NCI-H187 (cell line): ENCODE measurements around the gene OR52I1.

Experiments used
- DNase-seq, 2 experiments: peaks; one replicate each; lab custom pipeline; 2025; lab: John Stamatoyannopoulos, UW

OR52I1 gene

GRCh38 chr11:4615856-4616444 lies 22.1 kb downstream of the OR52I1 start:
- DNase-seq, result no peak

- DNase-seq, result no peak
Measured at GRCh38 chr11:4619514-4619913, 25.7 kb downstream of the OR52I1 start.

- DNase-seq, result peak; percentile 45 to 73
Measured at GRCh38 chr11:4626207-4627099, 32.6 kb downstream of the OR52I1 start.

GRCh38 chr11:4636136-4636535 lies 42.3 kb downstream of the OR52I1 start:
- DNase-seq, result no peak

GRCh38 chr11:4636962-4637661 lies 43.3 kb downstream of the OR52I1 start, which contains the start of gene OR51D1:
TSS of gene OR51D1 (plus strand) at chr11:4637477. CDS start at chr11:4639791, 2,314 bp downstream.
- peak; percentile 59 to 67 for DNase-seq

- no peak for DNase-seq
Measured at GRCh38 chr11:4637662-4638047, 43.8 kb downstream of the OR52I1 start.

GRCh38 chr11:4639931-4640330 lies 46.1 kb downstream of the OR52I1 start:
- no peak for DNase-seq

- DNase-seq, result no peak
Measured at GRCh38 chr11:4641501-4641900, 47.7 kb downstream of the OR52I1 start.

GRCh38 chr11:4642043-4642442 lies 48.2 kb downstream of the OR52I1 start:
- no peak for DNase-seq

- DNase-seq, result no peak
Measured at GRCh38 chr11:4643076-4643475, 49.2 kb downstream of the OR52I1 start.

GRCh38 chr11:4643682-4644081 lies 49.8 kb downstream of the OR52I1 start, which contains the start of gene OR51E1:
TSS of gene OR51E1 (plus strand) at chr11:4643982. CDS start at chr11:4652527, 8,545 bp downstream.
- no peak for DNase-seq

GRCh38 chr11:4644233-4644632 lies 50.4 kb downstream of the OR52I1 start:
- DNase-seq, result no peak
